Nephron progenitor cell (in vitro differentiated cells): ENCODE measurements around the gene COL25A1.

Experiments used
- DNase-seq: peaks from one replicate; pipeline ENCODE4 v3.0.0; 2021
- H3K27ac Mint-ChIP-seq: 2 replicates; pipeline ENCODE4 v1.8.0; 2021; ENCODE audit warnings: mild to moderate bottlenecking, moderate library complexity, mixed read lengths
- H3K27me3 Mint-ChIP-seq: 2 replicates; pipeline ENCODE4 v1.8.0; 2021; ENCODE audit warnings: mild to moderate bottlenecking, low read depth, mixed read lengths; ENCODE audit not compliant: poor library complexity
- H3K36me3 Mint-ChIP-seq: 2 replicates; pipeline ENCODE4 v1.8.0; 2021; ENCODE audit warnings: low read depth, mixed read lengths
- H3K4me1 Mint-ChIP-seq: 2 replicates; pipeline ENCODE4 v1.8.0; 2021; ENCODE audit warnings: mixed read lengths
- H3K4me3 Mint-ChIP-seq: 2 replicates; pipeline ENCODE4 v1.8.0; 2021; ENCODE audit warnings: mild to moderate bottlenecking, moderate library complexity, mixed read lengths
- H3K9me3 Mint-ChIP-seq: 2 replicates; pipeline ENCODE4 v1.8.0; 2021; ENCODE audit warnings: mild to moderate bottlenecking, moderate library complexity, mixed read lengths
- TF ChIP-seq, protein P1 (sequence below): fragments of 200-600 bp; sonication (generic); IDR thresholded peaks from 2 replicates; pipeline ENCODE4 v1.5.0; 2021; ENCODE audit warnings: antibody characterized with exemption

Gene COL25A1

DNA sequence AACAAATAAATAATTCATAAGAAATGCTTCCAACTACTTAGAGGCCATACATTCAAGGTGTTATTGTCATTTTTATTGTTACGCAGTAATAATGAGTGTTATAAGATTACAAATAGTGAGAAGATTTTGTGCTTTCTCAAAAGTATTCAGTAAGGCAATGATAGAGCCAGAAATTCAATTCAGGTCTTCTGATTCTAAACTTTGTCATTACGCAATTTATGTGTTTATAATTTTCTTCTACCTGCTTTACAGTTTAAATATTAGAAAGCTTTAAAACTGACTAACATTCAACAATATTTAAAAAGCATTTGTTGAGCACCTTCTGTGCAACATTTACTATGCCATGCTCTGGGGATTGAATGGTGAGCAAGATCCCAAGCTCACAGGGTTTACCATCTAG, 356.2 kb downstream of the COL25A1 start:
- DNase-seq = no peak
- TF ChIP-seq, protein P1, sequence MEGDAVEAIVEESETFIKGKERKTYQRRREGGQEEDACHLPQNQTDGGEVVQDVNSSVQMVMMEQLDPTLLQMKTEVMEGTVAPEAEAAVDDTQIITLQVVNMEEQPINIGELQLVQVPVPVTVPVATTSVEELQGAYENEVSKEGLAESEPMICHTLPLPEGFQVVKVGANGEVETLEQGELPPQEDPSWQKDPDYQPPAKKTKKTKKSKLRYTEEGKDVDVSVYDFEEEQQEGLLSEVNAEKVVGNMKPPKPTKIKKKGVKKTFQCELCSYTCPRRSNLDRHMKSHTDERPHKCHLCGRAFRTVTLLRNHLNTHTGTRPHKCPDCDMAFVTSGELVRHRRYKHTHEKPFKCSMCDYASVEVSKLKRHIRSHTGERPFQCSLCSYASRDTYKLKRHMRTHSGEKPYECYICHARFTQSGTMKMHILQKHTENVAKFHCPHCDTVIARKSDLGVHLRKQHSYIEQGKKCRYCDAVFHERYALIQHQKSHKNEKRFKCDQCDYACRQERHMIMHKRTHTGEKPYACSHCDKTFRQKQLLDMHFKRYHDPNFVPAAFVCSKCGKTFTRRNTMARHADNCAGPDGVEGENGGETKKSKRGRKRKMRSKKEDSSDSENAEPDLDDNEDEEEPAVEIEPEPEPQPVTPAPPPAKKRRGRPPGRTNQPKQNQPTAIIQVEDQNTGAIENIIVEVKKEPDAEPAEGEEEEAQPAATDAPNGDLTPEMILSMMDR = no peak
- H3K9me3 Mint-ChIP-seq = no peaks in the 10 kb centered on the region
- H3K27ac Mint-ChIP-seq = no peak overlapping the region
- no peaks in the 10 kb centered on the region for H3K36me3 Mint-ChIP-seq
- peaks cover 27% of the 10 kb centered on the region for H3K4me1 Mint-ChIP-seq
- H3K4me3 Mint-ChIP-seq = no peak overlapping the region
- H3K27me3 Mint-ChIP-seq = no peaks in the 10 kb centered on the region

DNA sequence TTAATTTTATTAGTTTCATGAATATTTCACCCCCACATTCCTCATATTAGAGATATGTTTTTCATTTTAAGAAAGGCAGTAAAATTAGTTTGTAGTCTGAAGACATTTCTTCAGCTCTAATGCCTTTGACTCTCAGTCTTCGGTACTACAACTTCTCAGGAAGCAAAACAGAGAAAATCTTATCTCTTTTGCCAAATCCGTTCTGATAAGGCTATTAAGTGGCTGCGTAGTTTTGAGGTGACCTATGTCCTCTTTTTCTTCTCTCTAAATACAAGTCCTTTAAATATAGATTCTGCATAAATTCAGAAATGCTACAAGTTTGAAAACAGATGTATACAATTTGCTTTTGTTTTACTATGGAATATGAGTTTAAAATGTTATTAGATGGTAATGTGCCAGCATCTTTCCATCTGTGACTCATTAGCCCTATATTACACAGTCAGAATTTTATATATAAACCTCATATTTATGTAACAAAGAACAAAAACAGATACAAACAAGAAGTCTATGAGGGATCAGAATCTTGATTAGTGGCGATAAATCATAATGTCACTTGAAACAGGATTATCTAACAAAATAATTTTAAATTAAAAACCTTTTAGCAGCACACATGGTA, 358.4 kb downstream of the COL25A1 start:
- Mint-ChIP-seq H3K4me3 (no peak overlapping the region), H3K27ac (no peak overlapping the region), H3K4me1 (peaks cover 21% of the 10 kb centered on the region), H3K27me3 (no peaks in the 10 kb centered on the region), H3K9me3 (no peaks in the 10 kb centered on the region), H3K36me3 (no peaks in the 10 kb centered on the region)
- DNase-seq = no peak
- TF ChIP-seq, protein P1 = no peak

DNA sequence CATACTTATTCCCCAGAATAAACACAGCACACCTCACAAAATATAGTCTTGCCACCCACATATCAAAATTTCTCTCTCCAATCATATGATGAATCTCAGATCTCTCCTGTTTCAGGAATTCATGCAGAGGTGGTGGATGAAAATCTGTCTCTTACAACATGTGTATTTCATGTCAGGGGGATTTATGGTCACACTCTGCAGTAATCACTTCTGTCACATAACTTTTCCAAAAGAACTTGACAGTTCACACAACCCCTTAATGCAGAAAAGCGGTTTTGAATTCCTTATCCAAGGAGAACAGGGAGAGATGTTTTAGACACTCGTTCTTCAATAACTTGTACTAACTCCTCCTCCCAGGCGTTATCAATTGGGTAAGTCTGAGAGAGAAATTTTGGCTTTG, 359.1 kb downstream of the COL25A1 start:
- no peaks in the 10 kb centered on the region for H3K36me3 Mint-ChIP-seq
- H3K27me3 Mint-ChIP-seq = no peaks in the 10 kb centered on the region
- no peak for DNase-seq
- no peaks in the 10 kb centered on the region for H3K9me3 Mint-ChIP-seq
- H3K4me1 Mint-ChIP-seq = peaks cover 21% of the 10 kb centered on the region
- no peak overlapping the region for H3K4me3 Mint-ChIP-seq
- H3K27ac Mint-ChIP-seq = no peak overlapping the region
- TF ChIP-seq, protein P1 = no peak

DNA sequence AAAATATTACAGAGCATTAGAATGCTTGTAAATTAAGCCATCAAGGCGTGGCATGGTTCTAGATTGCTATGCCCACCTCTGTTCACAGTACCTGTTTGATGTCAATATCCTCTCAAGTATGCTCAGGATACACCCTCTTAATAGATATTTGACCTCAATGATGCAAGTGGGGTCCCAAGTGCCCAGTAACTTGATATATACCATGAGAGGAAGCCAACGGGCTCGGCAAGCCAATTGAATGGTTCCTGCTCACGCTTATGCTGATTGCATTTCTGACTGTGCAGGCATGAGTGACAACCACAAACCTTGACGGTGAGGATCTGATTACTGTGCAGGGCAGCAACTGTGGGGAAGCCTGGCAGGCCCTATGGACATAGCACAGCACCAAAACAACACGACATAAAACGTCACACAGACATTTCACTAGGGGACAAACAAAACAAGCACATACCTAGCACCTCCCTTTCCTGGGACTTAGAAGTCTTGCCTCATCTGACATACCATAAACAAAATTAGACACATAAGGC, 360.5 kb downstream of the COL25A1 start:
- Mint-ChIP-seq H3K9me3 (no peaks in the 10 kb centered on the region), H3K27ac (peak overlapping the region; percentile 56), H3K4me1 (peaks cover 21% of the 10 kb centered on the region), H3K4me3 (no peak overlapping the region), H3K27me3 (no peaks in the 10 kb centered on the region), H3K36me3 (no peaks in the 10 kb centered on the region)
- TF ChIP-seq, protein P1 = no peak
- peak; percentile 22 for DNase-seq

DNA sequence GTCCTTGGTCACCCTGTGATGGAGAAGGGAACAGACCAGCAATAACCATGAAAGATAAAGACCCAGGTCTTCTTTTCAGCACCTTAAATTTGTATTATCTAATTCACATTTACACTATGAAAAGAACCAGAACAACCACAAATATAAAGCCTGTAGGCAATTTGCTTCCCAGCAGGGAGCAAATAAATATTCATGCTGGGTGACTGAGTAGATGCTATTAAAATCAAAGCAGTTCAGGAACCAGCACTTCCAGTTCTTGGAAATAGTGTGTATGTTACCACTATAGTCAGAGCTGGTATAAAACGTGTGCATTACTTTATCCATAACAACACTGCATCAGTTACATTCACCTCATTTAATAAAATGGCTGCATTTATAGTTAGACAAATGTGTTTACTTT, 361.8 kb downstream of the COL25A1 start:
- H3K36me3 Mint-ChIP-seq = no peaks in the 10 kb centered on the region
- H3K4me3 Mint-ChIP-seq = no peak overlapping the region
- H3K27me3 Mint-ChIP-seq = no peaks in the 10 kb centered on the region
- no peaks in the 10 kb centered on the region for H3K9me3 Mint-ChIP-seq
- TF ChIP-seq, protein P1 = no peak
- DNase-seq = no peak
- H3K4me1 Mint-ChIP-seq = peaks cover 21% of the 10 kb centered on the region
- no peak overlapping the region for H3K27ac Mint-ChIP-seq

DNA sequence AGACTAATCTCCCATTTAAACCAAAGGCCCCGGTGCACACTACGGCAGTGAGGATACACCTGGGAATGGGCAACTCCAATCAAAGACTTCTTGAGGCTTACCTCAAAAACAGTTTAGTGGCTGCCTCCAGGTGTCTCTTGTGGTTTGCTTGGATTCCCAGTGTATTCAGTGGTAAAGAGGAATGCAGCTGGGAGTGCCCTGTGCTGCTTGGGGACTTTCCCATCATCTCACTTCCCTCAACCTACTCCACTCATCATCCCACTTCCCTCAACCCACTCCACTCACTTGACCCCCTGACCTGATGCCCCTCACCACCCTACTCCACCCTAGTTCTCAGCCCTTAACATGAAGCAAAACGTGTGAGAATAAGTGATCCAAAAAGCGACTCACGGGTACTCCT, 362.3 kb downstream of the COL25A1 start:
- peaks cover 21% of the 10 kb centered on the region for H3K4me1 Mint-ChIP-seq
- no peak overlapping the region for H3K4me3 Mint-ChIP-seq
- no peak overlapping the region for H3K27ac Mint-ChIP-seq
- H3K36me3 Mint-ChIP-seq = no peaks in the 10 kb centered on the region
- no peaks in the 10 kb centered on the region for H3K9me3 Mint-ChIP-seq
- TF ChIP-seq, protein P1 = no peak
- no peak for DNase-seq
- H3K27me3 Mint-ChIP-seq = no peaks in the 10 kb centered on the region
